NCI-H446 (cell line): ENCODE measurements around the gene FGF14.

Experiments
- DNase-seq, 2 experiments: peaks; one replicate each; lab custom pipeline; 2025; lab: John Stamatoyannopoulos, UW

Gene FGF14

GRCh38 chr13:102250448-102250847 is 151.4 kb downstream of the FGF14 start:
- DNase-seq: no peak

GRCh38 chr13:102244607-102245227 is 157.1 kb downstream of the FGF14 start:
- no peak for DNase-seq

DNA sequence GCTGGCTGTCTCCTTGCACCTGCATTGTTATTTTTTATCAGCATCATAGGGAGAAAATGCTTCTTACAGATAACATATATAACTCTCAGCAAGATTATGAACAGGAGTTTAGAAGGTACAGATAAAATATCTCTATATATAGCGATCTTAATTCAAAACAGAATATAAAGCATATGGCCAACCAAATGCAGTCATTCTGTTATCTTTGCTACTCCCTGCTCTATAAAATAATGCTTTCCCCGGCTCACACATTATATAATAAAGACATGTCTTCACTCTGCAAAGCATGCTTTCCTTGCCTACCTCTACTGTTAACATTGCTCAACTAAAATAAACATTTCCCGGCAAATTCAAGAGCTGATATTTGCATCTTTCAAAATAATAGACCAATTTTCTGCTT is 161.7 kb downstream of the FGF14 start:
- no peak for DNase-seq

DNA sequence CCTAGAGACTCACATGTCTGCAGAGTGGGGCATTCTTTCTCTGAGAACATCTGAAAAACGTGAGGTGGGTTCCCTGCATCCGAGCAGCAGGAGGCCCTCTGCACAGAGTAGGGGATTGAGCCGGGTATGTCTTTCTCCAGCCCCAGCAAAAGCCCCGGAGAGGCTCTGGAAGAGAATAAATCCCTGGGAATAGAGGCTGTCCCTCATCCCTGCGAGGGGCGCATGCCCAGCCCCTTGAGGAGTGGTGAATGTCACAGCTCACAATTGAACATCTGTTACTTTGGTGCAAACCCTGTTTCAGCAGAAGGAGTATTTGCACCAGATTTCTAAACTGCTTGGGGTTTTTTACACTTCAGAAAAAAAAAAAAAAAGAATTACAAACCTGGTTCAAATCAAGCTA is 164.6 kb downstream of the FGF14 start:
- DNase-seq: no peak

DNA sequence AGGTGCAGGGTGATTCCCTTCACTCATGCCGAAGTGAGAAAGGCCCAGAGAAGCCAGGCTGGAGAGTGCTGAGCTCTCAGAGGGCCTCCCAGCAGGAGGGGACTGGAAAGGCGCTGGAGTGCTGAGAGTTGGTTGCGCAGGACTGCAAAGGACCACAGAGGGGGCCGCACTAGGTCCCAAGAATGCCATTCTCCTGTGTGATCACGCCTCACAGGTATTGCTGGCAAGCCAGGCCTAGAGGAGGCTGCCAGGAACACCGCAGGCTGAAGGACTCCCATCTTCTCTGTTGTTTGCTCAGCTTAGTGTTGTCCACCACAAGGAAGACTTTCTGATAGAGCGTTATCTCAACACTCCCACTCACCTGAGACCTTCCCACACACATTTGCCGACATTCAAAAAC is 165.0 kb downstream of the FGF14 start:
- DNase-seq: no peak

DNA sequence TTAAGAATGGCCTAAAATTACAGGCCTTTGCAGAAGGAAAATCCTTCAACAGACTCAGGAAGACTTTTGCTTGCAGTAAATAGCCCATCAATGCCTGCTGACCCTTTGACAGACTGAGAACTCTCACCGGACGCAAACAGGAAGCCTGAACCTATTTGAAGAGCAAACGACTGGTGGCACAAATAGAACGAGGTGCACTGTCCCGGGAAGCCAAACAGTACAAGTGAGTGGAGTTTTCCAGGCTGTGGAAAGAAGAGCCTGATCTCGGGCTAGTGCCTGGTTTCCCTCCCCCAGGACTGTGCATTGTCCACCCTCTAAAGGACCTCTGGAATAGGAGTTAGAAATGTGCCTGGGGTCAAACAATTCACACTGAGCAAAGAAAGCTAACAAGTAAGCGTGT is 165.5 kb downstream of the FGF14 start:
- no peak for DNase-seq

DNA sequence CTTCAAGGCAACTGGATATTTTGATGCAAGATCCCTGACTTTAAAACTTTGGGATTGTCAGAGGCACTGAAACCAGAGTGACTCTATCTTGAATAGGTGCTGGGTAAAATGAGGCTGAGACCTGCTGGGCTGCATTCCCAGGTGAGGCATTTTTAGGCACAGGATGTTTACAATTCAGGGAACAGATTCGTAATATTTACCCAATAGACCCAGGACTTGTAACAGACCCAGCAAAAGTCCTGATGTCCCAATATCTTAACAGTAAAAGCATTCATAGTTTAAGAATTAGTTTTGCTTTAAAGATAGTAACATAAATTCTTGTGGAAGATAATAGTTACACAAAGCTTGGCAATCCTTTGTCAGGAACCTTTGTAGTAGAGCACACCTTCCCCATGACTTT is 166.2 kb downstream of the FGF14 start:
- no peak for DNase-seq

- DNase-seq: no peak
Observed at GRCh38 chr13:102234618-102235017, 167.2 kb downstream of the FGF14 start.

GRCh38 chr13:102233566-102234208 is 168.2 kb downstream of the FGF14 start:
- DNase-seq: no peak

DNA sequence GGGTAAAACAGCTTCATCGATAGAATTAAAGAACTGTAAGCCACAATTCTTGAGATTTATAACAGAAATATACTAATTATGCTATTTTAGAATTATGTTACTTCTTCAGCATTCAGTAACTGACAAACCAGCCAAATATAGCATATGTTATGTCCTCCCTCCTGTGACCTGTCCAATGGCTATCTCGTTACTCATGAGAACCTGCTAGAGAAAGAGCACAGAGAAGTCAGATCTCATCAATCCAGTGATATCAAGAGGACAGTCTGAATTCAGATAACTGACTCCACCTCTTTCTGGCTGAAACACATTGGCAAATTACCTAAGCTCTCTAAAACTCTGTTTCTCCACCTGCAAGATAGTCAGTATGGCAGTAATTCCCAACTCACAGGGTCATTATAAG is 170.4 kb downstream of the FGF14 start:
- no peak for DNase-seq

DNA sequence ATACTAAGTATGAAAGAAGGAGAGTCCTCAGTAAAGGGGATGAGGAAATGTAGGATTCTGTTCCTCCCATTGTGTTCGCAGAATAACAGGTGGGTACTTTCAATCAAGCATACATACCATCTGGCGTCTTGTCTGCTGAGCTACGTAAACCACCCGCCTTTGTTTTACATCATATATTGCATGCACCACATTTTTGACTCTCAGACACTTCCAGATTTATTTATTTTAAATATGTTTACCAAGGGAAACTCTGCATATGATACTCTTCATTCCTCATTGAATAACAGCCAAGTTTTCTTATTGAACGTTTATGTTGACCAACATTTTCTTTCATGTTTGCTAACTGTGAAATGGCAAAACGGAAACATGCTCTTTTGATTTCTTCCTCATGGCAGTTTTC is 174.1 kb downstream of the FGF14 start:
- DNase-seq: no peak

DNA sequence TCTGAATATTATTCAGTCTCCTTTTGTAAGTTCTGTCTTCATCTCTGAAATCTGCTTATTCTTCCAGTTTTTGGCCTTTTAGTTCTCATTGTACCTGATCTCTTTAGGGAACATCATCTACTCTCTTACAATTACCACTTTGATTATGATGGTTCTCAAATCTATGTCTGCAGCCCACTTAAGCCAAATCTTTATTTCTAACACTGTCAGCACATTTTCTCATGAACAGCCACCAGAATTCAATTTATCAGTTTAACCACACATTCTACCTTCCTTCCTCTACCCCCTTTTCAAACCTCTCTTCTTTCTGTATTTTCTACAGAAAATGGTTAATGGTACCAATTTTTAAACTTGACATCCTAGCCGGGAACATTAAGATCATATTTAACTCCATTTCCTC is 175.3 kb downstream of the FGF14 start:
- no peak for DNase-seq

DNA sequence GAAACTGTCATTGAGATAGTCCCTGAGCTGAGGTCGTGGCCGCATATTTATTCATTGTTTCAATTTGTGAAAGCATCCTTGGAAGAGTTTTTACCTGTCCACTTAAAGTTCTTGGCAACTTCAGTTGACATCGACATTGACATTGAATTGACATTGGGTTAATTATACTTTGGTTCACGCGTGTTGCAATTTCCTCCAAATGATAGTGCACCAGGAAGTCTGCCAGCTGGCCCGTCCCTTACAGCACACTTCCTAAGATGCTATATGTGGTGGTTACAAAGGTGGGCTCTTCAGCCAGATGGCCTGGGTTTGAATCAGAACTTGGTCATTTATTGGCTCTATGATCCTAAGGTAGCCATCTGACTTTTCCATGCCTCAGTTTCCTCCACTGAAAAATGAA is 176.0 kb downstream of the FGF14 start:
- no peak for DNase-seq

GRCh38 chr13:102220681-102221228 is 181.1 kb downstream of the FGF14 start:
- DNase-seq: no peak

DNA sequence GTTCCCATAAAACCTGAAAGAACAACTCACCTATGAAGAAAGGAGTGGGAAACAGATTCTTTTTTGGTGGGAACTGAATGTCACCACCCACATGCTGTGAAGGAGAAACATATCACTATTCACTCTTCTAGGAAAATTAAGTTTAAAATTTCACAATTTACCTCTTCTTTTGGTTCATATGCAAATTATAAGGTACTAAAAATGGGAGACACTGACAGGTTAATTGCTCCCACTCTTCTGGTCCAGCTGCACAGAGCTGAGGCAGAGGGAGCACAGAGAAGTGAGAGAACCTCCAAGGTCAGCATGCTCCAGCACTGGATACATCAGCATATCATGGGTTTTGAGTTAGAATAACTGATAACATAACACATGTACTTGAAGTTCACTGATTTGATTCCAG is 186.9 kb downstream of the FGF14 start:
- DNase-seq: no peak

DNA sequence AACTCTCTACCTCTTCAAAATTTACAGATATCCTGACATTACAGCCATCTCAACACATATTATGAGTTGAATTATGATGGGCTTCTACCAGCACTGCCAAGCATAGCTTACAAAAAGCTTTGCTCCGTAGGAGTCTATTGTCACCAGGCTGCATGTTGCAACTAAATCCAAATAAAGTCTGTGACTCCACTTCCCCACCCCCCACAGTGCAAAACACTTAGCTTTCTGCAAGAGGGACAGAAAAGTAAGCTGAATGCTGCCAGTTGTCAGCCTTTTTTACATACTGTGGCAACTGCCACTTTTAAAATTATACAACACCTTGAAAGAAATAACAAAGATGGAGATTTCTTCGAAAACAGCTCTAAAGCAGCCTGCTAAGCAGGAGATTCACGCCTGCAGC is 189.1 kb downstream of the FGF14 start:
- no peak for DNase-seq

DNA sequence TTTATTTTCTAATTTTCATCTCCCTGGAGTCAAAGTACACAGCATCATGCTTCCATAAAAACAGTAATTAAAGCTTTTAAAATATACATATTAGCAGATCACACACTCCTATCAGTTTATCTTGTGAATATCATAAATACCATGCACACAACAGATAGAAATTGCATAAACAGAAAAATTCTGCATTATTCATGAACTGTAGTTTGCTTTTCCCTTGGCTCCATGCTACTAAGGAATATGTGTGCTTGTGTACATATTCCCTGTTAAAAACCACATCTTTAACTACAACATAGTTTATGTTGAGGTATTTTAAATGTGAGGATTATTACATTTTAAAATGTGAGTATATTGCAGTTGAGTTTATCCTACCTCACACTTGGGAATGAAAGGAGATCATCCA is 193.5 kb downstream of the FGF14 start:
- no peak for DNase-seq

- DNase-seq: no peak
Observed at GRCh38 chr13:102207680-102208342, 194.0 kb downstream of the FGF14 start.

- DNase-seq: no peak
Observed at GRCh38 chr13:102203718-102204117, 198.1 kb downstream of the FGF14 start.

DNA sequence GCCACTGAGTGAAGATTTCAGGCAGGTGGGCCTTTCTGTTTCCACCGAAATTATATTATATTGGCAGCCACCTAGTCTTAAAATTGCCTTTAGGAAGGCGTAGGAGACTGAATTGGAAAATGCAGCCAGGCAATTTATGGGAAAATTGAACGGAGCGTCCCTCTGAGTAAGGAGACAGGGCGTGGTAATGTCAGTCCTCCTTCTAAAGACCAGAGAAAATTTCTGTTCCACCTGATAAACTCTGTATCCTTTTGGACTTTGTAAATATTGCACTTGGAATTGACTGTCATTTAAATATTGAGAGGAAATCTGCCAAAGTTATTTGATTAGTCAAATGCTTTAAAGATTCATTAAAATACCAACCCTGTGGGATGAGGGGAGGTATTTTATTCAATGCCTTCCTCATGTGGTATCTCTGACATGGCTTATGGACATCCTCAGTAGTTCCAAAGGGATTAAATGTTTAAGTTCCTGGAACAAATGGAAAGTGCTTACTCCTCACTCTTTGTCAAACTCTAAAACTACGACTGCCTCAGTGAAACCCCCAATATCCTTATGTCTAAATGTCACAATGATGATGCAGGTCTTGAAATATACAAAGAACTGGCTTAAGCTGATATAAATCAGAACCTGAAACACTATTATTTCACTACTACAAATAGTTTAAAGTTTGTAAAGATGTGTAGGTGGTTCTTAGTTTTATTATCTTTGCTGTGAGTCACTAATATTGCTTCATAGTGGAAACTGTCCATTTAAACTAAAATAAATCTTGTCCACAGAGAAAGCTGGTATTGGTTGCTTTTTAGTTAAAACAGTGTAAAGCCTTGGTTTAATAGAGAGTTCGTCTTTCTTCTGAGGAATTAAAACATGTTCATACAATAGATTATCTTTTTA is 203.2 kb downstream of the FGF14 start:
- DNase-seq: no peak

- DNase-seq: peak in 1 of 2 experiments; percentile 34
Observed at GRCh38 chr13:102197193-102197592, 204.7 kb downstream of the FGF14 start.
